ENCODE measurements around the gene TRIM66. TPM values are rescaled to one million over a fixed set of nuclear protein-coding genes. Genes with fewer than 3 reads are reported as not detected.

TRIM66 gene
- total RNA-seq, 1 experiment from 2014 or later = 14.0 TPM

DNA sequence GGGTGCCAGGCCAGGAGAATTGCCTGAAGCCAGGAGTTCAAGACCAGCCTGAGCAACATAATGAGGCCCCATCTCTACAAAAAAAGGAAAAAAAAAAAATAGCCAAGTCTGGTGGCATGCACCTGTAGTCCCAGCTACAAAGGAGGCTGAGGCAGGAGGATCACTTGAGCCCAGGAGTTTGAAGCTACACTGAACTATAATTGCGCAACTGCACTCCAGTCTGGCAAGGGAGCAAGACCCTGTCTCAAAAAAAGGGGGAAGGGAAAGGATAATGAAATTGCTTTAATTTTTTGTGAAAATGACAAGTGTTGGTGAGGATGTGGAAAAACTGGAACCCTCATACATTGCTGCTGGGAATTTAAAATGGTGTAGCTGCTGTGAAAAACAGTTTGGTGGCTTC lies 107.7 kb downstream of the TRIM66 start:
- TF ChIP-seq CTCF (IDR thresholded peaks at IDR 0.05; ENCODE audit: unreplicated experiment) = no peak
- H3K36me3 Mint-ChIP-seq (ENCODE audit: insufficient read depth, unreplicated experiment) = no peaks in the 10 kb centered on the region
- no peaks in the 10 kb centered on the region for H3K4me1 Mint-ChIP-seq (ENCODE audit: low read depth, unreplicated experiment)
- CTCF ChIA-PET = no interaction called here
- no peak for DNase-seq
- H3K27me3 Mint-ChIP-seq (ENCODE audit: unreplicated experiment) = peaks cover 19% of the 10 kb centered on the region
- no TSS peak for BruUV-seq (replicated peaks)
- no peak overlapping the region for H3K27ac Mint-ChIP-seq (ENCODE audit: unreplicated experiment)
- no peaks in the 10 kb centered on the region for H3K9me3 Mint-ChIP-seq (ENCODE audit: low read depth, unreplicated experiment)
- intact Hi-C loops (cut with micrococcal nuclease; ENCODE audit: unreplicated experiment) = no loop called here
- no peak overlapping the region for H3K4me3 Mint-ChIP-seq (ENCODE audit: low read depth, unreplicated experiment)

DNA sequence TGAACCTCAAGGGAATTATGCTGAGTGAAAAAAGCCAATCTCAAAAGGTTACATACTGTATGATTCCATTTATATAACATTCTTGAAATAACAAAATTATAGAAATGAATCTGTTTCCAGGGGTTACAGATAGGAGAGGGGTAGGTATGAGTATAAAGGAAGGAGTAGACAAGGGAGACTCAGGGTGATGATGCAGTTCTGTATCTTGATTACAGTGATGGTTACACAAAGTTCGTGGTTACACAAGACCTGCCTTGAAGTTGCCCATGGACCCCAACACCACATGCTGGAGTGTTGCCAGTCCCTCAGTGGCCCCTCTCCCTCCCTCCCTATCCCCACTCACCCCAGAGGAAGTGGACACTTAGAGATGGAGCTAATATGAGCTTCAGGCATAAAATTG lies 108.7 kb downstream of the TRIM66 start:
- BruUV-seq (replicated peaks) = no TSS peak
- Mint-ChIP-seq H3K27ac (ENCODE audit: unreplicated experiment) (no peak overlapping the region), H3K36me3 (ENCODE audit: insufficient read depth, unreplicated experiment) (no peaks in the 10 kb centered on the region), H3K9me3 (ENCODE audit: low read depth, unreplicated experiment) (no peaks in the 10 kb centered on the region), H3K4me3 (ENCODE audit: low read depth, unreplicated experiment) (no peak overlapping the region), H3K27me3 (ENCODE audit: unreplicated experiment) (peaks cover 19% of the 10 kb centered on the region), H3K4me1 (ENCODE audit: low read depth, unreplicated experiment) (no peaks in the 10 kb centered on the region)
- intact Hi-C loops (cut with micrococcal nuclease; ENCODE audit: unreplicated experiment) = no loop called here
- TF ChIP-seq CTCF (IDR thresholded peaks at IDR 0.05; ENCODE audit: unreplicated experiment) = no peak
- no peak for DNase-seq
- CTCF ChIA-PET = no interaction called here

DNA sequence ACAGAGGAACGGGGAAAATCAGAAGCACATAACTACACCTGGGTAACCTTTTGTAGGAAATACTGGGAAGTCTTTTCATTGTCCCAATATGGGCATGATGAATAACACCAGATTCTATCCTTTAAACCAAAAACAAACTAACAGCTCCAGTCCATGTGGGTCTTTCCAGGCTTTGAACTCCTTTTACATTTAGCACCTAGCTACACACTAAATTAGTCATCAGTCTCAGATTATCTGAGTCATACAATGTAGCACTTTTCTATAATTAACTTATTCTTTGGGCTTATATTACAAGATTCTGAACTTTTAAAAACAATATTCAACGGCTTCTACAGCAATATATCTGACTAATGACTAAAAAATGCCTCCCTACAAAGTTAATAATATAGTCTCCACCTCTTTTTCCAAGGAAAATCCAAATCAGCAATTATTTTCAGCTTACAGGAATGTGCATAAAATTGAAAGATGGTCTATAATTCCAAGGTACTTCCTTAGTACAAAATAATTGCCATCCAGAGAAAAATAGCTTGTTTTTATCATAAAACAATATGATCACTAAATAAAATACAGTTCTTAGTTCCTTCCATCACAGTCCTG lies 114.8 kb downstream of the TRIM66 start:
- Mint-ChIP-seq H3K4me3 (ENCODE audit: low read depth, unreplicated experiment) (no peak overlapping the region), H3K9me3 (ENCODE audit: low read depth, unreplicated experiment) (no peaks in the 10 kb centered on the region), H3K4me1 (ENCODE audit: low read depth, unreplicated experiment) (no peaks in the 10 kb centered on the region), H3K36me3 (ENCODE audit: insufficient read depth, unreplicated experiment) (no peaks in the 10 kb centered on the region), H3K27me3 (ENCODE audit: unreplicated experiment) (peaks cover 56% of the 10 kb centered on the region), H3K27ac (ENCODE audit: unreplicated experiment) (no peak overlapping the region)
- no peak for TF ChIP-seq CTCF (IDR thresholded peaks at IDR 0.05; ENCODE audit: unreplicated experiment)
- intact Hi-C loops (cut with micrococcal nuclease; ENCODE audit: unreplicated experiment) = loop anchor here (2.0 to 5.0 kb wide), 2 partner anchors 239 to 560 kb away; no protein-coding TSS in a partner anchor
- no peak for DNase-seq
- BruUV-seq (replicated peaks) = no TSS peak
- CTCF ChIA-PET = interaction anchor here (0.5 to 2.0 kb wide), 4 partner anchors 9 to 1645 kb away, joined by 3 to 13 read pairs (median 6); partner anchors contain the start of gene LMO1

DNA sequence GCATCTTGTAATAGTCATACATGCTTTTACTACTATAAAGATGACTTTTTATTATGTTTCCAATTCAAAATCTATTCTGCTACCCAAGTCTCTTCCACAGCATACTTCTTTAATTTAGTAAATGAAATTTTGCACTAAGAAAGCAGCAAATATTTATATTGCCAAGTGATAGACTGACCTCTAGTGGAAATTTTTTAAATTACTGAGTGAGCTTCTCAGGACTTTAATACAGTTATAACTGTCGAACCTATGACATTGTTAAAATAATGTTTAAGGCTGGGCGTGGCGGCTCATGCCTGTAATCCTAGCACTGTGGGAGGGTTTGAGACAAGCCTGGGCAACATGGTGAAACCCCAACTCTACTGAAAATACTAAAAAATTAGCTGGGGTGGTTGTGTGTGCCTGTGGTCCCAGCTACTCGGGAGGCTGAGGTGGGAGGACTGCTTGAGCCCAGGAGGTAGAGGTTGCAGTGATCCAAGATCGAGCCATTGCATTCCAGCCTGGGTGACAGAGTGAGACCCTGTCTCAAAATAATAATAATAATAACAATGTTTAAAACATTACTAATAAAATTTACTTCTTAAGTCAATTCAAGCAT lies 115.8 kb downstream of the TRIM66 start:
- Mint-ChIP-seq H3K27me3 (ENCODE audit: unreplicated experiment) (peaks cover 65% of the 10 kb centered on the region), H3K9me3 (ENCODE audit: low read depth, unreplicated experiment) (no peaks in the 10 kb centered on the region), H3K4me1 (ENCODE audit: low read depth, unreplicated experiment) (no peaks in the 10 kb centered on the region), H3K4me3 (ENCODE audit: low read depth, unreplicated experiment) (no peak overlapping the region), H3K36me3 (ENCODE audit: insufficient read depth, unreplicated experiment) (no peaks in the 10 kb centered on the region), H3K27ac (ENCODE audit: unreplicated experiment) (no peak overlapping the region)
- CTCF ChIA-PET = interaction anchor here (0.6 to 2.0 kb wide), 8 partner anchors 232 to 393 kb away, joined by 3 to 13 read pairs (median 4); partner anchors contain the start of gene LMO1
- intact Hi-C loops (cut with micrococcal nuclease; ENCODE audit: unreplicated experiment) = loop anchor here (1.0 to 5.0 kb wide), 5 partner anchors 238 to 559 kb away; no protein-coding TSS in a partner anchor
- peak; percentile 30 for TF ChIP-seq CTCF (IDR thresholded peaks at IDR 0.05; ENCODE audit: unreplicated experiment)
- no TSS peak for BruUV-seq (replicated peaks)
- no peak for DNase-seq

Measured in Calu3 (cell line).